CD14-positive monocyte (primary cell): Measurements from ENCODE around the gene NUP153. TPM values are rescaled to one million over a fixed set of nuclear protein-coding genes. Genes with fewer than 3 reads are reported as not detected.

Source experiments
- DNase-seq, 3 donors: peaks; one replicate each; pipeline ENCODE4 v3.0.0-alpha.2; 2011 to 2022
- H2AFZ ChIP-seq: 2 replicates; pipeline ENCODE4 v1.6.0; 2012; ENCODE audit warnings: mild to moderate bottlenecking, low read depth, low read length, inconsistent platforms; ENCODE audit not compliant: insufficient read depth, poor library complexity, severe bottlenecking
- H3K27ac ChIP-seq, 2 donors: 1 replicate in 1 of 2; 2 replicates in 1 of 2; pipeline ENCODE4 v1.5.1; 2012 to 2013; ENCODE audit warnings: low read length in 2 of 2, control low read depth in 1 of 2, inconsistent platforms in 1 of 2, low read depth in 1 of 2, mild to moderate bottlenecking in 1 of 2
- H3K27me3 ChIP-seq, 2 donors: one replicate each; pipeline versions ENCODE4 v1.6.0 to v1.6.1; 2011 to 2013; ENCODE audit warnings: low read length in 2 of 2; ENCODE audit not compliant: control insufficient read depth in 2 of 2, insufficient read depth in 2 of 2
- H3K36me3 ChIP-seq, 2 donors: replicated peaks in 1 of 2; 1 replicate in 1 of 2; 2 replicates in 1 of 2; pipeline versions ENCODE4 v1.5.1 to v1.6.1; 2012 to 2013; ENCODE audit warnings: low read length in 2 of 2, control low read depth in 1 of 2, inconsistent platforms in 1 of 2, mild to moderate bottlenecking in 1 of 2; ENCODE audit not compliant: insufficient read depth in 2 of 2, control insufficient read depth in 1 of 2
- H3K4me1 ChIP-seq, 2 donors: 1 replicate in 1 of 2; 2 replicates in 1 of 2; pipeline versions ENCODE4 v1.5.1 to v1.6.1; 2012 to 2013; ENCODE audit warnings: low read length in 2 of 2, control low read depth in 1 of 2, inconsistent platforms in 1 of 2, mild to moderate bottlenecking in 1 of 2, moderate library complexity in 1 of 2; ENCODE audit not compliant: insufficient read depth in 2 of 2, control insufficient read depth in 1 of 2
- H3K4me2 ChIP-seq: replicated peaks from 2 replicates; pipeline ENCODE3; 2012; ENCODE audit warnings: low read length, moderate library complexity, mild to moderate bottlenecking; ENCODE audit not compliant: poor library complexity, severe bottlenecking; ENCODE audit errors: extremely low read depth
- H3K4me3 ChIP-seq, 3 experiments: fragments of 200-600 bp in 1 of 3; sonication (generic) in 1 of 3; replicated peaks in 1 of 3; 1 replicate in 2 of 3; 2 replicates in 1 of 3; pipeline ENCODE4 v1.5.1; 2011 to 2013; ENCODE audit warnings: low read length in 3 of 3, mild to moderate bottlenecking in 3 of 3, control low read depth in 2 of 3, low read depth in 2 of 3, inconsistent platforms in 1 of 3, moderate library complexity in 1 of 3
- H3K79me2 ChIP-seq: 2 replicates; pipeline ENCODE4 v1.6.0; 2012; ENCODE audit warnings: mild to moderate bottlenecking, control low read depth, inconsistent platforms, low read length, moderate library complexity; ENCODE audit not compliant: insufficient read depth
- H3K9ac ChIP-seq: 2 replicates; pipeline ENCODE4 v1.6.0; 2017; ENCODE audit warnings: low read length, mild to moderate bottlenecking; ENCODE audit not compliant: insufficient read depth, poor library complexity, severe bottlenecking
- H3K9me3 ChIP-seq, 2 donors: replicated peaks in 1 of 2; 1 replicate in 1 of 2; 2 replicates in 1 of 2; pipeline versions ENCODE4 v1.5.1 to v1.6.1; 2012 to 2013; ENCODE audit warnings: low read length in 2 of 2, control low read depth in 1 of 2; ENCODE audit not compliant: control insufficient read depth in 1 of 2, insufficient read depth in 1 of 2
- H4K20me1 ChIP-seq: 2 replicates; pipeline ENCODE4 v1.6.0; 2012; ENCODE audit warnings: mild to moderate bottlenecking, low read length, control low read depth, moderate library complexity; ENCODE audit not compliant: insufficient read depth
- H3K27ac Mint-ChIP-seq, 7 donors: one replicate each; pipeline ENCODE4 v1.8.0; 2020; ENCODE audit warnings: mild to moderate bottlenecking in 7 of 7, mixed read lengths in 7 of 7, moderate library complexity in 6 of 7, inconsistent platforms in 2 of 7
- H3K27me3 Mint-ChIP-seq, 3 donors: one replicate each; pipeline ENCODE4 v1.8.0; 2021 to 2022; ENCODE audit warnings: low read depth in 3 of 3, mild to moderate bottlenecking in 3 of 3, mixed read lengths in 3 of 3, moderate library complexity in 3 of 3, inconsistent platforms in 1 of 3
- H3K36me3 Mint-ChIP-seq, 2 donors: one replicate each; pipeline ENCODE4 v1.8.0; 2020; ENCODE audit warnings: mixed read lengths in 2 of 2, inconsistent platforms in 1 of 2, mild to moderate bottlenecking in 1 of 2
- H3K4me1 Mint-ChIP-seq: one replicate; pipeline ENCODE4 v1.8.0; 2020; ENCODE audit warnings: mild to moderate bottlenecking, mixed read lengths
- H3K4me3 Mint-ChIP-seq, 2 donors: one replicate each; pipeline ENCODE4 v1.8.0; 2020; ENCODE audit warnings: mild to moderate bottlenecking in 2 of 2, mixed read lengths in 2 of 2, moderate library complexity in 1 of 2
- H3K9me3 Mint-ChIP-seq, 7 donors: one replicate each; pipeline ENCODE4 v1.8.0; 2020 to 2022; ENCODE audit warnings: mixed read lengths in 7 of 7, mild to moderate bottlenecking in 6 of 7, moderate library complexity in 6 of 7, inconsistent platforms in 2 of 7
- CTCF ChIP-seq: fragments of 200-600 bp; IDR thresholded peaks from one replicate; pipeline ENCODE4 v1.8.0; 2022; ENCODE audit warnings: antibody characterized with exemption, mild to moderate bottlenecking
- WGBS: methylation state at CpG from one replicate; pipeline ENCODE4 v1.1.5; 2013; ENCODE audit warnings: missing lambda C conversion rate; ENCODE audit not compliant: insufficient coverage; 5-methylcytosine and 5-hydroxymethylcytosine counted together
- intact Hi-C, 2 donors: fragments of 100-400 bp; cut with micrococcal nuclease; formaldehyde crosslinking; loops; one replicate each; pipeline versions ENCODE4 v1.15.0 to v1.15.1; 2023
- polyA plus RNA-seq, 3 donors: library from polyadenylated mRNA; depleted of rRNA in 1 of 3; unstranded in 2 of 3; stranded (reverse) in 1 of 3; fragments of 300-500 nt in 2 of 3; fragments of >200 nt in 1 of 3; fragmentation: Illumina TruSeq in 2 of 3; gene quantifications; 1 replicate in 2 of 3; 2 replicates in 1 of 3; pipeline ENCODE4 v1.2.3, GENCODE V29; 2012 to 2021

The NUP153 gene
- polyA plus RNA-seq, 3 donors = 0.99 to 13.8 (median 2.3) TPM

DNA sequence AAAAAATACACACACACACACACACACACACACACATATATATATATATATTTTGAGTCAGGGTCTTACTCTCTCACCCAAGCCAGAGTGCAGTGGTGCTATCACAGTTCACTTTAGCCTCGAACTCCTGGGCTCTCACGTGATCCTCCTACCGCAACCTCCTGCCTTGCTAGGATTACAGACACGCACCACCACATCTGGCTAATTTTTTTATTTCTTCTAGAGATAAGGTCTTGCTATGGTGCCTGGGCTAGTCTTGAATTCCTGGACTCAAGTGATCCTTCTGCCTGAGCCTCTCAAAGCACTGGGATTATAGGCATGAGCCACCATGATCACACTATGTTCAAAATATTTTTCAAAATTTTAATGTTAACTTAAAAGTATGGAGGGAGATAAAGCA lies 43.5 kb downstream of the NUP153 start:
- no peaks in the 10 kb centered on the region for H3K27me3 Mint-ChIP-seq
- Histone ChIP-seq H3K9me3 (no peaks in the 10 kb centered on the region), H3K79me2 (no peaks in the 10 kb centered on the region), H3K4me1 (no peaks in the 10 kb centered on the region), H4K20me1 (no peaks in the 10 kb centered on the region), H3K27ac (no peak overlapping the region), H3K4me2 (no peak overlapping the region), H3K9ac (no peak overlapping the region), H2AFZ (no peak overlapping the region), H3K4me3 (no peak overlapping the region), H3K27me3 (no peaks in the 10 kb centered on the region), H3K36me3 (peaks cover 82 to 97% of the 10 kb centered on the region in 2 donors)
- TF ChIP-seq CTCF = no peak
- H3K36me3 Mint-ChIP-seq = peaks cover 69 to 89% of the 10 kb centered on the region in 2 donors
- no CpG with 5 or more reads among the region's 4 CpGs for WGBS
- H3K27ac Mint-ChIP-seq = peak overlapping the region in 1 of 7 donors; percentile 69
- no peaks in the 10 kb centered on the region for H3K9me3 Mint-ChIP-seq
- no peak for DNase-seq
- H3K4me1 Mint-ChIP-seq = no peaks in the 10 kb centered on the region
- intact Hi-C loops = loop anchor here in 1 of 2 donors (10.0 kb wide), 1 partner anchor 132 kb away; no protein-coding TSS in a partner anchor
- H3K4me3 Mint-ChIP-seq = no peak overlapping the region

- Histone ChIP-seq H3K27me3 (no peaks in the 10 kb centered on the region), H3K9me3 (no peaks in the 10 kb centered on the region), H3K27ac (peak overlapping the region in 1 of 2 donors; percentile 17), H3K4me2 (no peak overlapping the region), H3K9ac (no peak overlapping the region), H3K4me1 (no peaks in the 10 kb centered on the region), H3K36me3 (peaks cover 76 to 97% of the 10 kb centered on the region in 2 donors), H2AFZ (no peak overlapping the region), H3K4me3 (no peak overlapping the region), H3K79me2 (no peaks in the 10 kb centered on the region), H4K20me1 (no peaks in the 10 kb centered on the region)
- 20% methylated on average over 1 of the region's 2 CpGs for WGBS
- Mint-ChIP-seq H3K4me3 (no peak overlapping the region), H3K27ac (peak overlapping the region in 2 of 7 donors; percentile 40 to 55), H3K36me3 (peaks cover 67 to 88% of the 10 kb centered on the region in 2 donors), H3K9me3 (no peaks in the 10 kb centered on the region), H3K4me1 (no peaks in the 10 kb centered on the region), H3K27me3 (no peaks in the 10 kb centered on the region)
- no peak for TF ChIP-seq CTCF
- intact Hi-C loops = loop anchor here in 1 of 2 donors (10.0 kb wide), 1 partner anchor 132 kb away; no protein-coding TSS in a partner anchor
- DNase-seq = no peak
Observed at GRCh38 chr6:17662585-17662984, 44.1 kb downstream of the NUP153 start.
